GM19463 (cell line): ENCODE measurements around the gene RAET1E.
"Not testable (repeated sequence)": the region's sequence is repeated elsewhere in the genome, so short reads cannot be mapped to it uniquely, and the experiment has no call there.

Experiments
- ATAC-seq: cut with Tn5 transposase; IDR thresholded peaks from one replicate; pipeline ENCODE4 v1.9.1; 2021; ENCODE audit warnings: mild to moderate bottlenecking, moderate library complexity; ENCODE audit not compliant: unreplicated experiment

RAET1E gene

DNA sequence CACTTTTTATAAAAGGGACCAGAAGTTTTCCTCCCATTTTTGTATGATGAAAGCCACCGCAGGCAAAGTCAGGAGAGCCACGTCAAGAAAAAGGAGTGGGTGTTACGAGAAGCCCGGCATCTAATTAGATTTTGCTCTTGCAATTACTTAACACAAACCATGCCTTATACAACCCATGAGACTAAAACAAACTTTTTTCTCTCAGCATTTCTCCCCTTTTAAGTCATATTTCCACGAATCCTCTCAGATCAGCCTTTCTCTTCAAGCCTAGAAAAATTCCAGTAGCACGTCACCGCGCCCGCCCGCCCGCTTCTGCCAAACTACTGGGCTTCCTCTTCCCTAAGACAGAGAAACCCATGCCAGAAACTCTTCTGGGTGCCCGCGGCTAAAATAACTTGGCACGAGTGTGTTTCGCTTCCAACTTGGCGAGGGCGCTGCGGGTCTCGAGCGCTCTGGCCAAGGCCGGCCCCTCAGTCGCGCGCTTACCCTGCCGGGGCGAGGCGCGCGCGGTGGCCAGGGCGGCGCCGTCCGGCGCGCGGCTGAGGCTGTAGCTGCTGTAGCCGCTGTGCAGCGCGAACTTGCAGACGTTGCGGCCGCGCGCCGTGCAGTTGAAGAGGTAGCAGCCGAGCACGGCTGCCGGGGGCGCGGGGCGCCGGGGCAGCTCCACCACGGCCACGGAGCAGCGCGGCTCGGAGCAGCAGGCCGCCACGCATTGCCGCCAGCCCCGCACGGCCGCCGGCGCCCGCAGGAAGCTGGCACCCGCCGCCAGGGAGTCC lies 34.8 kb downstream of the RAET1E start:
- ATAC-seq = peak; percentile 26

DNA sequence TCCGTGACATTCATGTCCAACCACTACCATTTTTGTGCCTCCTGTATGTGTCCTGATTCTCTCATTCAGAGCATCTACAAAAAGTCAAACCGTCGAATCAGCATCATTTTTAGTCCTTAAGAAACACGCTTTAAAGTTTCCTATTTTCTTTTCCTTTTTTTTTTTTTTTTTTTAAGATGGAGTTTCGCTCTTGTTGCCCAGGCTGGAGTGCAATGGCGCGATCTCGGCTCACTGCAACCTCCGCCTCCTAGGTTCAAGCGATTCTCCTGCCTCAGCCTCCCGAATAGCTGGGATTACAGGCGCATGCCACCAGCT lies 35.5 kb downstream of the RAET1E start:
- not testable (repeated sequence) for ATAC-seq

DNA sequence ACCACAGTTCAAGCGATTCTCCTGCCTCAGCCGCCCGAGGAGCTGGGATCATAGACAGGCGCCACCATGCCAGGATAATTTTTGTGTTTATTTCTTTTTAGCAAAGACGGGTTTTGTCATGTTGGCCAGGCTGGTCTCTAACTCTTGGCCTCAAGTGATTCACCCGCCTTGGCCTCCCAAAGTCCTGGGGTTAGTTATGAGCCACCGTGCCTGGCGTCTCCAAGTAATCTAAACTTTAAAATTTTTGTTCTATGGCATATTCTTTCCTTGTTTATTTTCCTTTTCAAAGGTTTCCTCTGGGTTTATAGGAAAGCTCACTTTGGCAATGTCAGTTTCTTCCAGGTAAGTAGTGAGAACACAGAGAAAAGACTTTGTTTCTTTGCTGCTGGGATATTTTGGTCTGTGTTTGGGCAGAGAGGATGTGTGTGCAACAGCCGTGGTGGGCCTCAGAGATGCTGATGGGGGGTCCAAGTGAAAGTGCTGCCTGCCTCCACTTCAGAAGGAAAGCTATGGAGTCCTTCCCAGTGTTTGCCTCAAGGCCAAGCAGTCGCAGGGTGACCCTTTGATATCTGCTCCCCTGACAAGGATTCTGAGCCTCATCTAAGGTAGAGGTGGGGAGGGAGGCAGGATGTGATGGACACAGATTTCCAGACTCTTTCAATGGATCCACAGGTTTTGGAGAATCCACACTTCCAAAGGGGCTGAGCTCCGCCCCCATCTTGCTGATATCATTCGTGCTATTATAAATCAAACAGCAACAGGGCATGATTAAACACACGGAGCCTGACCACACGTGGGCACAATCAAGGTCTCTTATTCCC lies 36.1 kb downstream of the RAET1E start:
- ATAC-seq = no peak

DNA sequence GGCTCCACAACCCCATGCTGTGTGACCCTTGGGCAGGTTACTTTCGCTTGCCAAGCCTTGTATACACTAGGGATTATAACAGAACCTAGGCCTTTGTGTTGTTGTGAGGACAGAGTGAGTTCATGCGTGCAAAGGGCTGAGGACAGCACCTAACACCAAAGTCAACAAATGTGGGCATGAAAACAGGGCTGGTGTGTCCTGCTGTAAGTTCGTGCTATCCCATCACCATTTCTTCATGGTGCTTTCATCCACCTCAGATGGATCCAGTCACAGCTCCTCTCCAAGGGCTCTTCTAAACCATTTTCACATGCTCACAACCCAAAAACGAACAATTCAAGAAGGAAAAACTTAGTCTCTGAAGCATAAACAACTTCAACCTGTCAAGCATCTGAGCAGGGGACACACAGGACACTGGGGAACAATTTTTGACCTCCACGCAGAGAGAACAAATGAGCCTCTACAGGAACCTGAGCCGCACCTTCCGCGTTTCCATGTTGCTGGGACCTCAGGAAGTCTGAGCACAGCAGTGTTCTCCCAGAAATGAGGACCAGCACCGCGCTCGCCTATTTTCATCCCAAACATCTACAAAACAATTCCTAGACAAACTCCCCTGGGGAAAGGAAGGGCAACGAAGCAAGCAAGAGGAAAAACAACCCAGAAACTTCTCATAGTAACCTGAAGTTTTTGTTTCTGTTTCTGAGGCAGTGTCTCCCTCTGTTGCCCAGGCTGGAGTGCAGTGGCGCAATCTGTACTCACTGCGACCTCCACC lies 36.9 kb downstream of the RAET1E start:
- ATAC-seq = no peak

DNA sequence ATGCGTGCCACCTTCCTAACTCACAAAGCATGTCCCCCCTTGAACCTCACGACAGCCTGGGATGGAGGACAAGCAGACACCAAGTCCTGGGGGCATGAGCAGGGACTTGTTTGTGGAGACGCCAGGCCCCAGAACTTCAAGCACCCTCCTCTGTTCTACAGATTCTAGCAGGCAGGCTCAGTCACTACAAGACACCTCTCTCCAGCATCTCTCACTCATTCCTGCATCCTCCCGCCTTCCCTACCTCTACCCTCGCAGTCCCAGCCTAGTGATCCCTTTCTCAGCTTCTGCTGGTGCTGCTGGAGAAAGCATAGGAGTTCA lies 37.4 kb downstream of the RAET1E start:
- no peak for ATAC-seq

DNA sequence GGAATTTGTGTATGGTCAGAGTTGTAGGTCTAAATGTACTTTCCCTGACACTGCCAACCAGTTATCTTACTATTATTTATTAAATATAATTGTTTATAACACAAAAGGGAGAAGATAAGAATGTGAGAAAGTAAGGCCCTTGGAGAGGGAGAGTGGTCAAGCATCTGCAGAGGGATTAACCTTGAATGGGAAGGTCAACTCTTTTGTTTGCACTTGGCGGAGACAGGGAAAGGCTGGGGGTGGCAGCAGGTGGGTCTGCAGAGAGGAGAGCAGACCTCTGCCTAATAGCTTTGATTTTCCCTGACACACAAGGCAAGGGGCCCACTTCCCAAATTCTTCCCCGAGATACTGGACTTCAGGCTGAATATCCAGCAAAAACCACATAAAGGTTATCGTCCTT lies 38.0 kb downstream of the RAET1E start:
- no peak for ATAC-seq

DNA sequence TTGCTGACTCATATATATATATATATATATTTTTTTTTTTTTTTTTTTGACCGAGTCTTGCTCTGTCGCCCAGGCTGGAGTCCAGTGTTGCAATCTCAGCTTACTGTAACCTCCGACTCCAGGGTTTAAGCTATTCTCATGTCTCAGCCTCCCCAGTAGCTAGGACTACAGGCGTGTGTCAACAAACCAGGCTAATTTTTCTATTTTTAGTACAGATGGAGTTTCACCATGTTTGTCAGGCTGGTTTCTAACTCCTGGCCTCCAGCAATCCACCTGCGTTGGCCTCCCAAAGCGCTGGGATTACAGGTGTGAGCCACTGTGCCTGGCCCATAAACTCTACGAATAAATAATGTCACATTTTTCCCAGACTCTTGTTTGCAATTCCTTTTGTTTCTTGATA lies 38.5 kb downstream of the RAET1E start:
- ATAC-seq = no peak

DNA sequence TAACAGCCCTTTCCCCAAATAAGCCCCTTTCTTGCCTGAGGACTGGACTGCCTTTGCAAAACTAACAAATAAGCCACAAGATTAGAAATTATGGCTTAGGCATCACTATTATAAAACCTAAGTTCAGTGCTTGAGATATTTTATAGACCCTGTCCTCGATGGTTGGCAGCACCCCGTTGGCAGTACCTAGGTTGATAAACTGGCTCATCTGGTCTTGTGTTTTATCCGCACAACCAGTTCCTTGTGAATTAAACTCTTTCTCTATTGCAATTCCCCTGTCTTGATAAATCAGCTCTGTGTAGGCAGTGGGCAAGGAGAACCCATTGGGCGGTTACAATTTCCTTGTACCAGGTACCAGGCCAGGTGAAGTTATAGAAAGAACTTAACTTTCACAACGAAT lies 40.4 kb downstream of the RAET1E start:
- ATAC-seq = no peak

DNA sequence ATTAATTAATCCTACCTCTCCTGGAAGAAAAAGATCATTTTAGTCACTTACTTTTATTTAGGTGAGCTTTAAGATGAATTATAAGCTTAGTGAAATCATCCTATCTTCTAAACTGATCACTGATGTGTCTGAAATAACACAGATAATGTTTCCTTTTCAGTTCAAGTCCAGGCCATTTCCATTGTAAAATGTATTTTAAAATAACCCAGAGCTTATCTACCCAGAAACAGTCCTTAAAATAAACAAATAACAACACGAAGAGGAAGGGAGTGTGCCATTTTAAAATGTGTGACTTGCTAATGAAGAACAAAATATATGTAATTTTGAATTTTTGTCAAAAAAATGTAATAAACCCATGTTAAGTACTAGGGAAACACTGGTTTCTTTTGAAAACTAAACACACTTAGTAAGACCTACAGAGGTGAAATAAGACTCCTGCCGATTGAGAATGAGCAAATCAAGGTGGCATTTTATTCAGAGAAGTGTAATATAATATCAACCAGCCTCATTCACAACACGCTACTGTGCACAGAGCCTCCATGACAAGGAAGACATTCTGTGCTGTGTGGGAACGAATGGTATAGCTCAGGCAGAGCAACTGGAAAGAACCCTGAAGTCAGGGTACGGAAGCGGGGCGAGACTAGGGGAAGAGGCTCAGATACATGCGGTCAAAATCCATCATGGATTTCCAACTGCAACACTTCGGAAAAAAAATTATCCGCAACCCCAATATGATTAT lies 41.5 kb downstream of the RAET1E start:
- ATAC-seq = no peak

DNA sequence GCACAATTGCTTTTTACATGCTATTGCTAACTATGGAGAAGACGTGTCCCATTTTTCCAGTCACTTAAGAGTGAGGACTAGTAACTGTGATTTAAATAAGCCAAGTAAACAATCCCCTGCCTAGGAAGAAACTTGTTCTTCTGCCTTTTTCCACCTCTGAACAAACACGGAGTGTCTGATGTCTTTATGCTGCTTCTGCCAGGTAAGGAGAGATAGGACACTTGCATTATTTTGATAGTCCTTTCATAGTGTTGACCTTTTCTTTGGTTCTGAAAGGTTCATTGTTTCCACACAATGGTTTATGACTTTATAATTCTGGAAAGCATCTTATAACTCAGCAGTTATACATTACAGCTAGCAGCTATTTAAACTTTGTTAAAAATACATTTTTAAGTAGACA lies 42.2 kb downstream of the RAET1E start:
- ATAC-seq = no peak

DNA sequence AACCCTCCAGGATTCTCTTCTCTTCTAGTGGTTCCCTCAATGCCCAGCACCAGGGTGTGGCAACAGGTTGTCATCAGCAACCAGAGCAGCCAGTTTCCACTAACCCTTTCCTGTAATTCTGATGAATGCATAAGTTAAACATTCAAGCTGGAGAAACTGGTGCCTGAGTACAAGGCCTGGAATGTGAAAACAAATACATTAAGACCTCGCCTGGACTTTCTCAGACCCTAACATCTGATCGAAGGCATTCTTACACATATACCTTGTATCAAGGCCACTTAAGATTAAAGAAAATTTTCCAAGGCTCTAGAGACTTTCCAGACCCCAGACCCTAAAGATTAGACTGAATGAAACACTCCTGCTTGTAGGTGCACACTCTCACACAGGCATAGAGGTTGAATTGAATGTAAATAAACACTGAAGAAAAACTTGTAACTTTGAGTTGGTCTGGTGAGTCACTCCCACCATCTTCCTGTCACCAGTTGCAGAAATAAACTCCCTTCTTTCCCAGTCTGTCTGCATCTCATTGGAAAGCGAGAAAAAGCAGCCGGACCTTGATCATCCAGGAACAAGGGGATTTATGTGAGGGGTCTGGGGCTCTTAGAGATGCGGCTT lies 42.8 kb downstream of the RAET1E start:
- no peak for ATAC-seq

DNA sequence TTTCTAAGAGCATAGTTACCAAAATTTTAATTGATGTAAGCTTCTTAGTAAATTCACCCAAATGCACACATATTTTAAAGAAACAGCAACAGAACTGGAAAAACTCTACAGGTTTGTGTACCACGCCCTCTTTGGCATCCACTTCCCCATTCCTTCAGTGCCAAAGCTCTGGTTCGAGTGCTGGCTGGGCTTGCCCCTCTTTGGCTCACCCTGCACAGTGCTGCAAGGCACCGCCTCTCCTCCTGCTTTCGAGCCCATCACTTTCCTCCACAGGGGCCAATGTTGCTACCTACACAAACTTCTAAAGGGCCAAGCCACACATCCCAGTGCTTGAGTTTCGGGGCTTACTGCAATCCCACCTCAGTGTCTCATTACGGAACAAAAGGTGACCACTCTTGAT lies 43.4 kb downstream of the RAET1E start:
- no peak for ATAC-seq

DNA sequence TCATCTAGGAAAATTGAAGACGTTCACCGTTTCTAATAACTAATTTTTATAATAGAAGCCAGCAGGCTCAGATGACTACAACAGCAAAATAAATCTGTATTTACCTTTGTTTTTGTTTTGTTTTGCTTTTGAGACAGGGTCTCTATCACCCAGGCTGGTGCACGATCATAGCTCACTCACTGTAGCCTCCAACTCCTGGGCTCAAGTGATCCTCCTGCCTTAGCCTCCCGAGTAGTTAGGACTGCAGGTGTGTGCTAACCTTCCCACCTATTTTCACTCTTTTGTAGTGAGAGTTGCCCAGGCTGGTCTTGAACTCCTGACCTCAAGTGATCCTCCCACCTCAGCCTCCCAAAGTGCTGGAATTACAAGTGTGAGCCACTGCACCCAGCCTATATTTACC lies 43.9 kb downstream of the RAET1E start:
- not testable (repeated sequence) for ATAC-seq

DNA sequence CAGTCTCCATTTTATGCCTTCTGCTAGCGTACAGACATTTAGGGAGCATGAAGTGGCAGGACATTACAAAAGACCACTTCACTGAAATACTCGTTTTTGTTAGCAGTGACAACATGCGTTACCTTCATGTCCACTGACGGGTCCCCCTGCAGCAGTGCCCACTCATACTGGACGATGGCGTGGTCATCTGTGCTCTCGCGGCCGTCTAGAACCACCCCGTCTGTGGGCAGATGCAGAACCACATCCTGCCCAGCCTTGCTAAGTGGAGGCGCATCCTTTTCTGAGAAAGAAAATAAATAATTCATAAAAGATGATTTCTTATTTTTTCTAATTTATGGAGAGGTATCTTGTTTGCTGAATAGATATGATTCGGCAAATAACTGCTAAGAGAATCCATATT lies 45.0 kb downstream of the RAET1E start:
- ATAC-seq = no peak

DNA sequence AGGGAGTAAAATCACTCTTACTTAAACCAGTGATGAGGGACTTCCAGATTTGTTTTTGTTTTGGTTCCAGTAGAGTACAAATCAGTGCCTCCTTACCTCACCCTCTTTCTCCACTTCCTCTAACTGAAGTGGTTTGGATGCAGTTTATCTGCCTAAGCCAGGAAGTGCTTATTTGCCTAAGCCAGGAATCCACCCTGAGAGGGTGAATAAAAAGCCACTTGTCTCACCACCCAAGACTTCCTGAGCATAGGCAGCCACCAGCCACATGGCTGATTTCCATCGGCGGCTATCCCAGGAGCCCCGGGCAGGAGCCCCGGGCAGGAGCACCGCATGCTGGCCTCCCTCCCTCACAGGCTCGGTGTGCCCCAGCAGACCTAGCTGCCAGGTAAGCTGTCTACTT lies 45.7 kb downstream of the RAET1E start:
- no peak for ATAC-seq

DNA sequence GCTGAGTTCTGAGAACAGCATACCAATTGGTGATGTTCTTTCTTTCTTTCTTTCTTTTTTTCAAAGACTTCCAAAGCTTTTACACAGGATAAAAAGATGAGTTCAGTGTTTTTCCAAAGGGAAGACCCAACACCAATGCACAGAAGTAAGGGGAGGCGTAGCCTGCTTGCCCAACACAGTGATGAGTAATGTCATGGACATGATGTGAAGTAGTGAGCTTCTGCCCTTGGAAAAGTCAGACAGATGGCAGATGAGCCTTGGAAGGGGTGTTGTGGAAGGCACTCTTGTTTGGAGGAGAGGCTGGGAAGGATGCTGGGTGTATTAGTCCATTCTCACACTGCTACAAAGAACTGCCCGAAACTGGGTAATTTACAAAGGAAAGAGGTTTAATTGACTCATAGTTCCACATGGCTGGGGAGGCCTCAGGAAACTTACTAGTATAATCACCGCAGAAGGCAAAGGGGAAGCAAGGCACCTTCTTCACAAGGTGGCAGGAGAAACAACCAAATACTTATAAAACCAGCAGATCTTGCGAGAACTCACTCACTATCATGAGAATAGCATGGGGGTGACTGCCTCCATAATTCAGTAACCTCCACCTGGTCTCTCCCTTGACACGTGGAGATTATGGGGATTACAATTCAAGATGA lies 46.3 kb downstream of the RAET1E start:
- no peak for ATAC-seq

DNA sequence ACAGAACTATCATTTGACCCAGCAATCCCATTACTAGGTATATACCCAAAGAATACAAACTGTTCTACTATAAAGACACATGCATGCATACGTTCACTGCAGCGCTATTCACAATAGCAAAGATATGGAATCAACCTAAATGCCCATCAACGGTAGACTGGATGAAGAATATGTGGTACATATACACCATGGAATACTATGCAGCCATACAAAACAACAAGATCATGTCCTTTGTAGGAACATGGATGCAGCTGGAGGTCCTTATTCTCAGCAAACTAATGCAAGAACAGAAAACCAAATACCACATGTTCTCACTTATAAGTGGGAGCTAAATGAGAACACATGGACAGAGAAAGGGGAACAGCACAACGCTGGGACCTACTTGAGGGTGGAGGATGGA lies 49.6 kb downstream of the RAET1E start:
- not testable (repeated sequence) for ATAC-seq
